ENCODE data around the gene POLK. TPM values are rescaled to one million over a fixed set of nuclear protein-coding genes. Genes with fewer than 3 reads are reported as not detected.
"Not testable (repeated sequence)": the region's sequence is repeated elsewhere in the genome, so short reads cannot be mapped to it uniquely, and the experiment has no call there.

The POLK gene
- total RNA-seq, 1 experiment from 2014 or later: 20.9 TPM

- H2AFZ ChIP-seq: no peak overlapping the region
- H3K4me1 ChIP-seq (replicated peaks; ENCODE audit: insufficient read depth): no peaks in the 10 kb centered on the region
- CTCF ChIA-PET: no interaction called here
- no peaks in the 10 kb centered on the region for H3K9me3 ChIP-seq (ENCODE audit: insufficient read depth, low read depth)
- peaks cover 6% of the 10 kb centered on the region for H3K79me2 ChIP-seq (ENCODE audit: low read depth)
- no peak overlapping the region for H3K27ac ChIP-seq
- intact Hi-C loops (cut with micrococcal nuclease; ENCODE audit: unreplicated experiment): no loop called here
- no peaks in the 10 kb centered on the region for H3K9me2 ChIP-seq (ENCODE audit: insufficient read depth)
- no TSS peak for BruUV-seq (replicated peaks)
- no peak for DNase-seq
- H3K4me3 ChIP-seq: no peak overlapping the region
- H3K27me3 ChIP-seq (ENCODE audit: insufficient read depth, low read depth): no peaks in the 10 kb centered on the region
- no peak overlapping the region for H3K4me2 ChIP-seq
- H4K20me1 ChIP-seq (ENCODE audit: insufficient read depth): no peaks in the 10 kb centered on the region; the same call in 1 of the 2 replicates
- H3K36me3 ChIP-seq (ENCODE audit: low read depth): no peaks in the 10 kb centered on the region
- TF ChIP-seq CTCF (conservative IDR thresholded peaks at IDR 0.05) (no peak), EZH2 (IDR thresholded peaks at IDR 0.05; ENCODE audit: low read depth) (no peak)
- H3F3A ChIP-seq (ENCODE audit: insufficient read depth, low read depth): no peaks in the 10 kb centered on the region
- POLR2A ChIA-PET (ENCODE audit: unreplicated experiment): no interaction called here
Observed at GRCh38 chr5:75529185-75529584, 17.5 kb downstream of the POLK start.

- POLR2A ChIA-PET (ENCODE audit: unreplicated experiment): interaction anchor here (0.6 kb wide), 1 partner anchor 35 kb away, joined by 3 read pairs; no protein-coding TSS in a partner anchor
- intact Hi-C loops (cut with micrococcal nuclease; ENCODE audit: unreplicated experiment): no loop called here
Observed at GRCh38 chr5:75532190-75532589, 20.5 kb downstream of the POLK start.

GRCh38 chr5:75533716-75534115 lies 22.0 kb downstream of the POLK start:
- H3K36me3 ChIP-seq (ENCODE audit: low read depth); H2AFZ ChIP-seq; POLR2A ChIA-PET (ENCODE audit: unreplicated experiment); H3K27me3 ChIP-seq (ENCODE audit: insufficient read depth, low read depth); H3K79me2 ChIP-seq (ENCODE audit: low read depth); H3K9me2 ChIP-seq (ENCODE audit: insufficient read depth); CTCF ChIA-PET; DNase-seq; intact Hi-C loops (cut with micrococcal nuclease; ENCODE audit: unreplicated experiment); H4K20me1 ChIP-seq (ENCODE audit: insufficient read depth); H3K9me3 ChIP-seq (ENCODE audit: insufficient read depth, low read depth); H3F3A ChIP-seq (ENCODE audit: insufficient read depth, low read depth); H3K4me3 ChIP-seq; H3K4me1 ChIP-seq (replicated peaks; ENCODE audit: insufficient read depth); H3K27ac ChIP-seq; BruUV-seq (replicated peaks); H3K4me2 ChIP-seq: not testable (repeated sequence)

More at GRCh38 chr5:75532190-75532589, 20.5 kb downstream of the POLK start:
- no peaks in the 10 kb centered on the region for H3K9me2 ChIP-seq (ENCODE audit: insufficient read depth)
- no peak overlapping the region for H3K27ac ChIP-seq
- TF ChIP-seq CTCF (conservative IDR thresholded peaks at IDR 0.05) (no peak), EZH2 (IDR thresholded peaks at IDR 0.05; ENCODE audit: low read depth) (no peak)
- no peaks in the 10 kb centered on the region for H3K4me1 ChIP-seq (replicated peaks; ENCODE audit: insufficient read depth)
- no peaks in the 10 kb centered on the region for H3K36me3 ChIP-seq (ENCODE audit: low read depth)
- CTCF ChIA-PET: no interaction called here
- H3K4me3 ChIP-seq: no peak overlapping the region
- no peak for DNase-seq
- no peaks in the 10 kb centered on the region for H3F3A ChIP-seq (ENCODE audit: insufficient read depth, low read depth)
- H3K9me3 ChIP-seq (ENCODE audit: insufficient read depth, low read depth): no peaks in the 10 kb centered on the region
- H4K20me1 ChIP-seq (ENCODE audit: insufficient read depth): no peaks in the 10 kb centered on the region
- no peaks in the 10 kb centered on the region; the same call in 1 of the 2 replicates for H3K79me2 ChIP-seq (ENCODE audit: low read depth)
- no peaks in the 10 kb centered on the region for H3K27me3 ChIP-seq (ENCODE audit: insufficient read depth, low read depth)
- no peak overlapping the region for H3K4me2 ChIP-seq
- no peak overlapping the region for H2AFZ ChIP-seq
- BruUV-seq (replicated peaks): no TSS peak

GRCh38 chr5:75534734-75535133 lies 23.0 kb downstream of the POLK start:
- no peak overlapping the region for H3K4me3 ChIP-seq
- H3F3A ChIP-seq (ENCODE audit: insufficient read depth, low read depth): no peaks in the 10 kb centered on the region
- no TSS peak for BruUV-seq (replicated peaks)
- no peaks in the 10 kb centered on the region for H3K36me3 ChIP-seq (ENCODE audit: low read depth)
- CTCF ChIA-PET: no interaction called here
- H3K4me2 ChIP-seq: no peak overlapping the region
- intact Hi-C loops (cut with micrococcal nuclease; ENCODE audit: unreplicated experiment): no loop called here
- no peak overlapping the region for H2AFZ ChIP-seq
- no peaks in the 10 kb centered on the region for H3K9me2 ChIP-seq (ENCODE audit: insufficient read depth)
- POLR2A ChIA-PET (ENCODE audit: unreplicated experiment): interaction anchor here (0.6 kb wide), 1 partner anchor 234 kb away, joined by 3 read pairs; no protein-coding TSS in a partner anchor
- no peak for DNase-seq
- no peaks in the 10 kb centered on the region for H4K20me1 ChIP-seq (ENCODE audit: insufficient read depth)
- no peaks in the 10 kb centered on the region; the same call in 1 of the 2 replicates for H3K79me2 ChIP-seq (ENCODE audit: low read depth)
- H3K27ac ChIP-seq: no peak overlapping the region
- no peaks in the 10 kb centered on the region for H3K9me3 ChIP-seq (ENCODE audit: insufficient read depth, low read depth)
- no peaks in the 10 kb centered on the region for H3K27me3 ChIP-seq (ENCODE audit: insufficient read depth, low read depth)
- TF ChIP-seq CTCF (conservative IDR thresholded peaks at IDR 0.05) (no peak), EZH2 (IDR thresholded peaks at IDR 0.05; ENCODE audit: low read depth) (no peak)
- no peaks in the 10 kb centered on the region for H3K4me1 ChIP-seq (replicated peaks; ENCODE audit: insufficient read depth)
